Measurements from ENCODE around the gene FAM53A.

FAM53A gene

DNA sequence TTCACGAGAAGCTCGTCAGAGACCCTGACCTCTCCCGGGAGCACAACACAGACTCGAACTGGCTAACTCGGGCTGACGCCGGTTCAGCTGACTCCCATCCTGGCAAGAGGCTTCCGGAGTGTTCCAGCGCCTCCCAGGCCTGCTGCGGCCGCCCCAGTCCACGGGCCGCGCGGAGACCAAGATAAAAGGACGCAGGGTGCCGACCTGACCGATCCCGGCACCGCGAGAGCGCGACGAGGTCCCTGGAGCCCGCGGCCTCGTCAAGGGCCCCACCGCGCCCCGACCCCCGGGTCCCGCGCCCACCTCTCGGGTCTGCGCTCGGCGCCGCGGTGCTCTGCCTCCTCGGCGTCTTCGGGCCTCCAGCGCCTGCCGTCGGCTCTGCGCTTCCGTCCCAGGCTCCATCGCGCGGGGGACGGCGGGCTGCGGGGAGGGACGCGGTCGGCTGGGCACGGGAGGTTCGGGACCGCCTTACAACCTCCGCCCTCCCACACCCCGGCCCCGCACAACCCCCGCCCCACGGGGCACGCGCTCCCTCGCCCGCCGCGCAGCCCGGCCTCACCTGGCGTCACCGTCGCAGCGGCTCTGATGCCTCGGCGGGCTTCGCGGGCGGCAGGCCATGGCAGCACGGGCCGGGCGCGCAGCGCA is 27.6 kb upstream of the FAM53A start (continued):
- peak; percentile 14; the same call in 1 of the 2 replicates for TF ChIP-seq SP2 (tag by site-specific recombination; IDR thresholded peaks at IDR 0.05)
- no peak for TF ChIP-seq ZNF610 (tag by site-specific recombination; IDR thresholded peaks at IDR 0.05; ENCODE audit: borderline replicate concordance)

DNA sequence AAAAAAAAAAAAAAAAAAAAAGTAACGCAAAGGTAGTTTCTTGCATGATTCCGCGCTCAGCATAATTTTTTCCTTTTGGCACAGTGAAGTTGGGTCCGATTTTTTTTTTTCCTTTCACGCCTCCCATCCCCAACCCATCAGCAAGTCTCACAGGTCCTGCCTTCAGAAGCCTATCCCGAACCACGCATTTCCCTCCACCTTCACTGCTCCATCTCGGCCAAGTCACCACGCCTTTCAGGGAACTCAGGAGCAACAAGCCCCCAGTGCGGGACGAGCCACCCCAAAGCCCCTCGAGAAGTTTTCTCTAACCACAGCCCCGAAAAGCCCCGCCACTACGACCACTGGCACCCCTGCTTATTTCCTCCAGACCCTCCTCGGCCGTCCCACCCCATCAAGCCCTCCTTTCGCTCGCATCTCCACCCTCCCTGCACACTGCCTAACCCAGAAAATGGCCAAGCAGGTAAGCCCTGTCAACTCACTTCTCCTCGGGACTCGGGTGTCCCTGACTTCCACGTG is 27.0 kb upstream of the FAM53A start:
- H3K36me3 ChIP-seq (ENCODE audit: control insufficient read depth in 2 of 2, insufficient read depth in 1 of 2, low read length in 2 of 2) = peaks cover 4 to 45% of the 10 kb centered on the region in 2 experiments; a peak in 2 of 3 replicates
- CTCF ChIA-PET = interaction anchor here (1.1 kb wide), 1 partner anchor 18 kb away, joined by 4 read pairs; no protein-coding TSS in a partner anchor
- no peaks in the 10 kb centered on the region for H3K9me3 ChIP-seq (ENCODE audit: control insufficient read depth, insufficient read depth, low read depth, low read length)
- peak overlapping the region; percentile 99; the same call in 1 of the 2 replicates for H3K27ac ChIP-seq (ENCODE audit: extremely low read depth, low read depth, low read length)
- H3K4me1 ChIP-seq (ENCODE audit: control insufficient read depth, insufficient read depth, low read length) = no peaks in the 10 kb centered on the region
- POLR2A ChIA-PET = interaction anchor here (0.5 to 1.8 kb wide), 3 partner anchors 9 to 96 kb away, joined by 3 to 44 read pairs (median 9); partner anchors contain the start of genes TACC3 and TMEM129
- peak overlapping the region; percentile 85 for H3K4me3 ChIP-seq (ENCODE audit: low read depth, low read length)
- TF ChIP-seq, protein P1, sequence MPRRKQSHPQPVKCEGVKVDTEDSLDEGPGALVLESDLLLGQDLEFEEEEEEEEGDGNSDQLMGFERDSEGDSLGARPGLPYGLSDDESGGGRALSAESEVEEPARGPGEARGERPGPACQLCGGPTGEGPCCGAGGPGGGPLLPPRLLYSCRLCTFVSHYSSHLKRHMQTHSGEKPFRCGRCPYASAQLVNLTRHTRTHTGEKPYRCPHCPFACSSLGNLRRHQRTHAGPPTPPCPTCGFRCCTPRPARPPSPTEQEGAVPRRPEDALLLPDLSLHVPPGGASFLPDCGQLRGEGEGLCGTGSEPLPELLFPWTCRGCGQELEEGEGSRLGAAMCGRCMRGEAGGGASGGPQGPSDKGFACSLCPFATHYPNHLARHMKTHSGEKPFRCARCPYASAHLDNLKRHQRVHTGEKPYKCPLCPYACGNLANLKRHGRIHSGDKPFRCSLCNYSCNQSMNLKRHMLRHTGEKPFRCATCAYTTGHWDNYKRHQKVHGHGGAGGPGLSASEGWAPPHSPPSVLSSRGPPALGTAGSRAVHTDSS (tag by site-specific recombination; IDR thresholded peaks at IDR 0.05) = no peak
- TF ChIP-seq ZNF302 (tag by site-specific recombination; IDR thresholded peaks at IDR 0.05; ENCODE audit: low read depth) (no peak), MYNN (tag by site-specific recombination; IDR thresholded peaks at IDR 0.05; ENCODE audit: borderline replicate concordance) (no peak), ZEB2 (tag by site-specific recombination; IDR thresholded peaks at IDR 0.05) (0 out of 2 replicates have a peak, but pooled peaks have one; percentile 9), SP2 (tag by site-specific recombination; IDR thresholded peaks at IDR 0.05) (0 out of 2 replicates have a peak, but pooled peaks have one; percentile 13), ZNF571 (tag by site-specific recombination; IDR thresholded peaks at IDR 0.05) (no peak), ZNF600 (tag by site-specific recombination; IDR thresholded peaks at IDR 0.05) (peak; percentile 61), ZNF266 (tag by site-specific recombination; IDR thresholded peaks at IDR 0.05; ENCODE audit: low read depth) (peak; percentile 56; the same call in 1 of the 2 replicates), ZBTB21 (tag by site-specific recombination; IDR thresholded peaks at IDR 0.05) (no peak), ZNF335 (tag by site-specific recombination; conservative IDR thresholded peaks at IDR 0.05) (peak; percentile 42; the same call in 1 of the 2 replicates), ZBTB17 (tag by site-specific recombination; IDR thresholded peaks at IDR 0.05) (peak; percentile 27; the same call in 1 of the 2 replicates), KLF8 (tag by site-specific recombination; IDR thresholded peaks at IDR 0.05) (0 out of 2 replicates have a peak, but pooled peaks have one; percentile 14), ZNF37A (tag by site-specific recombination; IDR thresholded peaks at IDR 0.05) (no peak), SCRT2 (tag by site-specific recombination; IDR thresholded peaks at IDR 0.05) (no peak), ZNF16 (tag by site-specific recombination; IDR thresholded peaks at IDR 0.05; ENCODE audit: low read depth) (no peak), SP3 (tag by site-specific recombination; IDR thresholded peaks at IDR 0.05) (0 out of 2 replicates have a peak, but pooled peaks have one; percentile 24)
- TF ChIP-seq, protein P2, sequence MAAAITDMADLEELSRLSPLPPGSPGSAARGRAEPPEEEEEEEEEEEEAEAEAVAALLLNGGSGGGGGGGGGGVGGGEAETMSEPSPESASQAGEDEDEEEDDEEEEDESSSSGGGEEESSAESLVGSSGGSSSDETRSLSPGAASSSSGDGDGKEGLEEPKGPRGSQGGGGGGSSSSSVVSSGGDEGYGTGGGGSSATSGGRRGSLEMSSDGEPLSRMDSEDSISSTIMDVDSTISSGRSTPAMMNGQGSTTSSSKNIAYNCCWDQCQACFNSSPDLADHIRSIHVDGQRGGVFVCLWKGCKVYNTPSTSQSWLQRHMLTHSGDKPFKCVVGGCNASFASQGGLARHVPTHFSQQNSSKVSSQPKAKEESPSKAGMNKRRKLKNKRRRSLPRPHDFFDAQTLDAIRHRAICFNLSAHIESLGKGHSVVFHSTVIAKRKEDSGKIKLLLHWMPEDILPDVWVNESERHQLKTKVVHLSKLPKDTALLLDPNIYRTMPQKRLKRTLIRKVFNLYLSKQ (tag by site-specific recombination; IDR thresholded peaks at IDR 0.05; ENCODE audit: borderline replicate concordance) = no peak
- TF ChIP-seq, protein P3, sequence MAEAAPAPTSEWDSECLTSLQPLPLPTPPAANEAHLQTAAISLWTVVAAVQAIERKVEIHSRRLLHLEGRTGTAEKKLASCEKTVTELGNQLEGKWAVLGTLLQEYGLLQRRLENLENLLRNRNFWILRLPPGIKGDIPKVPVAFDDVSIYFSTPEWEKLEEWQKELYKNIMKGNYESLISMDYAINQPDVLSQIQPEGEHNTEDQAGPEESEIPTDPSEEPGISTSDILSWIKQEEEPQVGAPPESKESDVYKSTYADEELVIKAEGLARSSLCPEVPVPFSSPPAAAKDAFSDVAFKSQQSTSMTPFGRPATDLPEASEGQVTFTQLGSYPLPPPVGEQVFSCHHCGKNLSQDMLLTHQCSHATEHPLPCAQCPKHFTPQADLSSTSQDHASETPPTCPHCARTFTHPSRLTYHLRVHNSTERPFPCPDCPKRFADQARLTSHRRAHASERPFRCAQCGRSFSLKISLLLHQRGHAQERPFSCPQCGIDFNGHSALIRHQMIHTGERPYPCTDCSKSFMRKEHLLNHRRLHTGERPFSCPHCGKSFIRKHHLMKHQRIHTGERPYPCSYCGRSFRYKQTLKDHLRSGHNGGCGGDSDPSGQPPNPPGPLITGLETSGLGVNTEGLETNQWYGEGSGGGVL (tag by site-specific recombination; IDR thresholded peaks at IDR 0.05) = no peak
- TF ChIP-seq, protein P4, sequence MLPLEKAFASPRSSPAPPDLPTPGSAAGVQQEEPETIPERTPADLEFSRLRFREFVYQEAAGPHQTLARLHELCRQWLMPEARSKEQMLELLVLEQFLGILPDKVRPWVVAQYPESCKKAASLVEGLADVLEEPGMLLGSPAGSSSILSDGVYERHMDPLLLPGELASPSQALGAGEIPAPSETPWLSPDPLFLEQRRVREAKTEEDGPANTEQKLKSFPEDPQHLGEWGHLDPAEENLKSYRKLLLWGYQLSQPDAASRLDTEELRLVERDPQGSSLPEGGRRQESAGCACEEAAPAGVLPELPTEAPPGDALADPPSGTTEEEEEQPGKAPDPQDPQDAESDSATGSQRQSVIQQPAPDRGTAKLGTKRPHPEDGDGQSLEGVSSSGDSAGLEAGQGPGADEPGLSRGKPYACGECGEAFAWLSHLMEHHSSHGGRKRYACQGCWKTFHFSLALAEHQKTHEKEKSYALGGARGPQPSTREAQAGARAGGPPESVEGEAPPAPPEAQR (tag by site-specific recombination; IDR thresholded peaks at IDR 0.05) = no peak
- TF ChIP-seq, protein P5, sequence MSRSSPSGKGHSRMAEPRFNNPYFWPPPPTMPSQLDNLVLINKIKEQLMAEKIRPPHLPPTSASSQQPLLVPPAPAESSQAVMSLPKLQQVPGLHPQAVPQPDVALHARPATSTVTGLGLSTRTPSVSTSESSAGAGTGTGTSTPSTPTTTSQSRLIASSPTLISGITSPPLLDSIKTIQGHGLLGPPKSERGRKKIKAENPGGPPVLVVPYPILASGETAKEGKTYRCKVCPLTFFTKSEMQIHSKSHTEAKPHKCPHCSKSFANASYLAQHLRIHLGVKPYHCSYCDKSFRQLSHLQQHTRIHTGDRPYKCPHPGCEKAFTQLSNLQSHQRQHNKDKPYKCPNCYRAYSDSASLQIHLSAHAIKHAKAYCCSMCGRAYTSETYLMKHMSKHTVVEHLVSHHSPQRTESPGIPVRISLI (tag by site-specific recombination; IDR thresholded peaks at IDR 0.05) = 0 out of 2 replicates have a peak, but pooled peaks have one; percentile 42
- TF ChIP-seq, protein P6, sequence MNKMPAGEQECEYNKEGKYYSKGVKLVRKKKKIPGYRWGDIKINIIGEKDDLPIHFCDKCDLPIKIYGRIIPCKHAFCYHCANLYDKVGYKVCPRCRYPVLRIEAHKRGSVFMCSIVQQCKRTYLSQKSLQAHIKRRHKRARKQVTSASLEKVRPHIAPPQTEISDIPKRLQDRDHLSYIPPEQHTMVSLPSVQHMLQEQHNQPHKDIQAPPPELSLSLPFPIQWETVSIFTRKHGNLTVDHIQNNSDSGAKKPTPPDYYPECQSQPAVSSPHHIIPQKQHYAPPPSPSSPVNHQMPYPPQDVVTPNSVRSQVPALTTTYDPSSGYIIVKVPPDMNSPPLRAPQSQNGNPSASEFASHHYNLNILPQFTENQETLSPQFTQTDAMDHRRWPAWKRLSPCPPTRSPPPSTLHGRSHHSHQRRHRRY (tag by site-specific recombination; IDR thresholded peaks at IDR 0.05) = no peak
- TF ChIP-seq, protein P7, sequence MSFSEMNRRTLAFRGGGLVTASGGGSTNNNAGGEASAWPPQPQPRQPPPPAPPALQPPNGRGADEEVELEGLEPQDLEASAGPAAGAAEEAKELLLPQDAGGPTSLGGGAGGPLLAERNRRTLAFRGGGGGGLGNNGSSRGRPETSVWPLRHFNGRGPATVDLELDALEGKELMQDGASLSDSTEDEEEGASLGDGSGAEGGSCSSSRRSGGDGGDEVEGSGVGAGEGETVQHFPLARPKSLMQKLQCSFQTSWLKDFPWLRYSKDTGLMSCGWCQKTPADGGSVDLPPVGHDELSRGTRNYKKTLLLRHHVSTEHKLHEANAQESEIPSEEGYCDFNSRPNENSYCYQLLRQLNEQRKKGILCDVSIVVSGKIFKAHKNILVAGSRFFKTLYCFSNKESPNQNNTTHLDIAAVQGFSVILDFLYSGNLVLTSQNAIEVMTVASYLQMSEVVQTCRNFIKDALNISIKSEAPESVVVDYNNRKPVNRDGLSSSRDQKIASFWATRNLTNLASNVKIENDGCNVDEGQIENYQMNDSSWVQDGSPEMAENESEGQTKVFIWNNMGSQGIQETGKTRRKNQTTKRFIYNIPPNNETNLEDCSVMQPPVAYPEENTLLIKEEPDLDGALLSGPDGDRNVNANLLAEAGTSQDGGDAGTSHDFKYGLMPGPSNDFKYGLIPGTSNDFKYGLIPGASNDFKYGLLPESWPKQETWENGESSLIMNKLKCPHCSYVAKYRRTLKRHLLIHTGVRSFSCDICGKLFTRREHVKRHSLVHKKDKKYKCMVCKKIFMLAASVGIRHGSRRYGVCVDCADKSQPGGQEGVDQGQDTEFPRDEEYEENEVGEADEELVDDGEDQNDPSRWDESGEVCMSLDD (tag by site-specific recombination; IDR thresholded peaks at IDR 0.05) = no peak

All from HEK293 (cell line).